DND-41 (cell line): ENCODE data around the gene PROCR.

Source experiments
- ATAC-seq: fragments of 200-7000 bp; cut with Tn5 transposase; 3 replicates; pipeline ENCODE4 v1.9.1; 2021; ENCODE audit warnings: low read depth; ENCODE audit not compliant: insufficient read depth
- DNase-seq: peaks from one replicate; pipeline ENCODE4 v3.0.0-alpha.2; 2020
- H2AFZ ChIP-seq: 2 replicates; pipeline ENCODE4 v1.6.0; 2012; ENCODE audit warnings: low read depth, low read length
- H3K27ac ChIP-seq: 2 replicates; pipeline ENCODE4 v1.5.1; 2012; ENCODE audit warnings: low read length, inconsistent platforms
- H3K27me3 ChIP-seq: fragments of 200-600 bp; sonication (generic); 2 replicates; pipeline ENCODE4 v1.6.0; 2012; ENCODE audit warnings: low read length, mild to moderate bottlenecking, inconsistent platforms; ENCODE audit not compliant: insufficient read depth, poor library complexity
- H3K36me3 ChIP-seq: 2 replicates; pipeline ENCODE4 v1.5.1; 2012; ENCODE audit warnings: low read length, inconsistent platforms; ENCODE audit not compliant: insufficient read depth
- H3K4me1 ChIP-seq: 2 replicates; pipeline ENCODE4 v1.5.1; 2012; ENCODE audit warnings: mild to moderate bottlenecking, low read length; ENCODE audit not compliant: insufficient read depth
- H3K4me2 ChIP-seq: 2 replicates; pipeline ENCODE4 v1.6.0; 2012; ENCODE audit warnings: mild to moderate bottlenecking, moderate library complexity, low read length, inconsistent platforms; ENCODE audit not compliant: insufficient read depth
- H3K4me3 ChIP-seq, 2 experiments: fragments of 200-600 bp in 1 of 2; shearing (Covaris generic) in 1 of 2; 2 replicates each; pipeline ENCODE4 v1.5.1; 2012 to 2016; ENCODE audit warnings: inconsistent platforms in 2 of 2, low read length in 2 of 2, mild to moderate bottlenecking in 2 of 2, low read depth in 1 of 2, moderate library complexity in 1 of 2
- H3K79me2 ChIP-seq: 2 replicates; pipeline ENCODE4 v1.6.0; 2012; ENCODE audit warnings: low read length, inconsistent platforms; ENCODE audit not compliant: insufficient read depth
- H3K9ac ChIP-seq: 2 replicates; pipeline ENCODE4 v1.6.0; 2012; ENCODE audit warnings: low read depth, mild to moderate bottlenecking, inconsistent platforms, low read length, moderate library complexity
- H3K9me3 ChIP-seq: 2 replicates; pipeline ENCODE4 v1.5.1; 2012; ENCODE audit warnings: low read length, moderate library complexity, mild to moderate bottlenecking, inconsistent platforms; ENCODE audit not compliant: insufficient read depth, severe bottlenecking
- H4K20me1 ChIP-seq: 2 replicates; pipeline ENCODE4 v1.6.0; 2012; ENCODE audit warnings: low read length; ENCODE audit not compliant: insufficient read depth
- EZH2 ChIP-seq: IDR thresholded peaks from 3 replicates; pipeline ENCODE4 v1.6.1; 2012; ENCODE audit warnings: borderline replicate concordance, low read depth, mild to moderate bottlenecking, moderate library complexity, low read length, inconsistent platforms; ENCODE audit not compliant: severe bottlenecking
- TF ChIP-seq, protein P1 (sequence below): IDR thresholded peaks from 2 replicates; pipeline ENCODE4 v1.5.1; 2012; ENCODE audit warnings: borderline replicate concordance, low read length, moderate library complexity, mild to moderate bottlenecking; ENCODE audit not compliant: poor library complexity, severe bottlenecking; ENCODE audit errors: extremely low read depth

PROCR gene

DNA sequence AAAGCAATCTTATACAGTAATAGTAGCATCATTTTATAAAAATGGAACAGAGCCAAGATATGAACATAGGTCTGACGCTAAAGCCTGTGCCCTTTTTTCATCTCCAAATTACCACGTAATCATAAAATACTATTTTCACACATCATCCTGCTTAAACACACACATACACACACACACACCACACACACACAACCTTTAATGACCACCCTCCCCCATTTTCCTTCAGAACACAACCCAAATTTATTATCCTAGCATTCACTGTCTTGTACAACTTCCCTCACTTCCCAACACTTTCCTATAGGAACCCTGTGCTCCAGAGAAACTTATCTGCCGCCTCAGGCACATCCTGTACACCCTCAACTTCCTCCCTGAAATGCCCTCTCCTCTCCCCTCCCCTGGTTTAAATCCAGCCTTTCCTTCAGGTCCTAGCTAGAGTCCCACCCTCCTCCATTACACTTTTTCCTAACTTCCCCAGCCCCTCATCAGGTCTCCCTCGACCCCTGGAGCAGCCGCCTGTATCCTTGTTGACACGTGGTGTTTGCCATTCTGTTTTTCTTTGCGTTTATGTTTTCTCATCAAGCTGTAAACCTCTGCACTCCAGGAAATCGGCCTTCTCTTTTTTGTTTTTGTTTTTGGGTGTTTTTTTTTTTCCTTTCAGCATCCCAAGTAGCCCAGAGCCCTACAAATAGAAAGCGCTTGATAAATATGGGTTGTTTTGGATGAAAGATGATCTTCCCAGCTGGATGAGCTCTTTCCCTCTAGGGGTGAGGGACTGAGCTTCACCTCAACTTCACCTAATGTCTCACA is 53.6 kb downstream of the PROCR start:
- ATAC-seq: no peak

DNA sequence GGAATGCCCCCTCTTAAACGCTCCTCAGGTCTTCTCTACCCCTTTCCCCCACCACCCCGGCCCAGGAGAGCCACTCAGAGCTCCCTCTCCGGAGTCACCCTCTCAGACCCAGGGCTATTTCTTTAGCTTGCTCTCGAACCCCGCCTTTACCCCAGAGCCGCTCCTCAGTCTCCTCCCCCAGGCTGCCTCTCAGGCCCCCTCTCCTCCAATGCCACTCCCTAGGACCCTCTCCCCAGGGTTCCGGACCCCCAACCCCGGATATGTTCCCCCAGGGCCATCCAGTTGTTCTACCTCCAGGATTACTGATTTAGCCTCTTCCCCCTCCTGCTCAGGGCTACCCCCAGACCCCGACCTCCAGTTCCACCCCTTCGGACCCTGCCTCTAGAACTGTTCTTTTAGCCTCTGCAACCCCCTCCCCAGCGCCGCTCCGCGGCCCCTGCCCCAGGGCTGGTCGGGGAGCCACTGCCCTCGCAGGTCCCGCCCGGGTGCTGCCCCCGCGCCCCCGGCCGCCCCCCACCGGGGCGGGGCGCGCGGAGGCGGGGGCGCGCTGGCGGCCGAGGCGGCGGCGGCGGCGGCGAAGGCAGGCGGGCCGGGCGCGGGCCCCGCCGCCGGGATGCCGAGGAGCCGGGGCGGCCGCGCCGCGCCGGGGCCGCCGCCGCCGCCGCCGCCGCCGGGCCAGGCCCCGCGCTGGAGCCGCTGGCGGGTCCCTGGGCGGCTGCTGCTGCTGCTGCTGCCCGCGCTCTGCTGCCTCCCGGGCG is 54.4 kb downstream of the PROCR start, which contains the start of gene MMP24:
MMP24 (plus strand) TSS at position 565 of the 758 bp plus-strand sequence; CDS start at position 614, 49 bp downstream.
- Histone ChIP-seq H4K20me1 (no peaks in the 10 kb centered on the region), H3K4me3 (no peak within 1 kb of the TSS), H3K4me2 (no peak within 1 kb of the TSS), H3K36me3 (no peaks in the 10 kb centered on the region), H3K27me3 (peaks cover 28% of the 10 kb centered on the region), H3K79me2 (no peaks in the 10 kb centered on the region), H3K27ac (no peak within 1 kb of the TSS), H3K4me1 (no peaks in the 10 kb centered on the region), H3K9ac (no peak within 1 kb of the TSS), H2AFZ (no peak within 1 kb of the TSS), H3K9me3 (no peaks in the 10 kb centered on the region)
- TF ChIP-seq EZH2: no peak
- TF ChIP-seq, protein P1, sequence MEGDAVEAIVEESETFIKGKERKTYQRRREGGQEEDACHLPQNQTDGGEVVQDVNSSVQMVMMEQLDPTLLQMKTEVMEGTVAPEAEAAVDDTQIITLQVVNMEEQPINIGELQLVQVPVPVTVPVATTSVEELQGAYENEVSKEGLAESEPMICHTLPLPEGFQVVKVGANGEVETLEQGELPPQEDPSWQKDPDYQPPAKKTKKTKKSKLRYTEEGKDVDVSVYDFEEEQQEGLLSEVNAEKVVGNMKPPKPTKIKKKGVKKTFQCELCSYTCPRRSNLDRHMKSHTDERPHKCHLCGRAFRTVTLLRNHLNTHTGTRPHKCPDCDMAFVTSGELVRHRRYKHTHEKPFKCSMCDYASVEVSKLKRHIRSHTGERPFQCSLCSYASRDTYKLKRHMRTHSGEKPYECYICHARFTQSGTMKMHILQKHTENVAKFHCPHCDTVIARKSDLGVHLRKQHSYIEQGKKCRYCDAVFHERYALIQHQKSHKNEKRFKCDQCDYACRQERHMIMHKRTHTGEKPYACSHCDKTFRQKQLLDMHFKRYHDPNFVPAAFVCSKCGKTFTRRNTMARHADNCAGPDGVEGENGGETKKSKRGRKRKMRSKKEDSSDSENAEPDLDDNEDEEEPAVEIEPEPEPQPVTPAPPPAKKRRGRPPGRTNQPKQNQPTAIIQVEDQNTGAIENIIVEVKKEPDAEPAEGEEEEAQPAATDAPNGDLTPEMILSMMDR: no peak
- DNase-seq: no peak
- no peak for ATAC-seq

More for the DNA sequence above, 53.6 kb downstream of the PROCR start:
- Histone ChIP-seq H3K4me1 (no peaks in the 10 kb centered on the region), H3K36me3 (no peaks in the 10 kb centered on the region), H3K27me3 (peaks cover 28% of the 10 kb centered on the region), H3K9me3 (no peaks in the 10 kb centered on the region), H3K4me3 (no peak overlapping the region), H4K20me1 (no peaks in the 10 kb centered on the region), H3K4me2 (no peak overlapping the region), H2AFZ (no peak overlapping the region), H3K27ac (no peak overlapping the region), H3K79me2 (no peaks in the 10 kb centered on the region), H3K9ac (no peak overlapping the region)
- TF ChIP-seq EZH2: no peak
- TF ChIP-seq, protein P1: no peak
- DNase-seq: no peak
